ENCODE results near the gene KRT84. TPM values are rescaled to one million over a fixed set of nuclear protein-coding genes. Genes with fewer than 3 reads are reported as not detected.

Gene KRT84
- total and polyA plus RNA-seq, 10 of the 15 experiments (the other 5 are each of a cell fraction or from before 2014, with no cell fraction given): not detected

DNA sequence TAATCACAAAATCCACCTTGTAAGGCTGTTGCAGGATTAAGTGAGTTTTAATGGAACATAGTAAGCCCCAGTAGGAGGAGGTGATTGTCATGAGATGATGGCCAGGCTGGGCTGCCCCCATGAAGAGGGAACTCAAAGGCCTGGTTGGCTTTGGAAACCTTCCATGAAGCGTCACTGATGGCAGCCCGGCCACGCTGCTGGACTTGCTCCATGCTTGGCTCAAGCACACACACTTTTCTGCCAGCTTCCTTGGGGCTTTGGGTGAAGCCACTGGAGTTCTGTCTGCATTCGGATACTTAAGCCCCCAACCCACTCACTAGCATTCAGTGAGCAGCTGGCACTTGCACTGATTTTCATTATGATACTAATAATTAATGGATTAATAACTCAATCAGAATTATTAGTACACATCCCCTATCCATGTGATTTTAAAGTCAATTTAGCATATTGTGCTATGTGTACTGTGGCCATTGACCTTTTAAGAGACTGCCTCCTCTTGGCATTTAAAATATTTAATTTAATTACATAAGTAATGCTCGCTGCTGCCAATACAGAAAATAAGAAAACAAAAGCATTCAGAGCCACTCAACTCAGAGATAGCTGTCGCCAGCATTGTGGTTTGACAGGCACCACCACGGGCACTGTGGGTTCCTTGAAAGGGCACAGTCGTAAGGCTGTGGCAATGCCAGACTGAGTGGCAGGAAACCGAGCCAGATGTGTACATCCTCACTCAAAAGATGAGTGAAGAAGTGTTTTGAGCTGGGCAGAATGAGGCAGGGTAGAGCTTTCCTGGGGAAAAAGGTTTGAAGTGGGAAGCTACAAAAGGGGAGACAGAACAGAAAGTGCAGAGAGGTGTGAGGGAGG, 34.0 kb downstream of the KRT84 start:
- CTCF ChIA-PET: interaction anchor here (1.1 to 1.8 kb wide), 2 partner anchors 10 to 14 kb away, joined by 3 to 8 read pairs; no protein-coding TSS in a partner anchor
- in situ Hi-C loops (cut with MboI): no loop called here

More for the DNA sequence above, 34.0 kb downstream of the KRT84 start:
- Histone ChIP-seq H3K79me2 (ENCODE audit: control insufficient read depth, insufficient read depth, low read length) (no peaks in the 10 kb centered on the region), H3K27ac (ENCODE audit: control insufficient read depth, insufficient read depth) (no peak overlapping the region), H3K4me2 (ENCODE audit: control insufficient read depth, insufficient read depth) (no peak overlapping the region), H3K9ac (ENCODE audit: control insufficient read depth, insufficient read depth, low read length) (no peak overlapping the region), H4K20me1 (ENCODE audit: control insufficient read depth, insufficient read depth) (no peaks in the 10 kb centered on the region), H3K4me1 (ENCODE audit: control insufficient read depth, insufficient read depth, low read length) (no peaks in the 10 kb centered on the region), H3K9me3 (replicated peaks; ENCODE audit: control insufficient read depth, insufficient read depth, low read length) (no peaks in the 10 kb centered on the region), H3K36me3 (ENCODE audit: control insufficient read depth in 2 of 2, insufficient read depth in 2 of 2, low read length in 1 of 2) (no peaks in the 10 kb centered on the region), H3K4me3 (no peak overlapping the region), H2AFZ (ENCODE audit: control insufficient read depth, low read depth, low read length) (no peak overlapping the region), H3K27me3 (replicated peaks in 1 of 2; ENCODE audit: control insufficient read depth in 2 of 2, insufficient read depth in 2 of 2, low read length in 1 of 2) (peaks cover 0 to 3% of the 10 kb centered on the region in 2 experiments; a peak in 1 of 4 replicates)
- BruUV-seq (replicated peaks): no TSS peak
- ChIA-PET POLR2A (no interaction called here), SMC1A (ENCODE audit: uncharacterized antibody, unreplicated experiment) (no interaction called here), RAD21 (ENCODE audit: unreplicated experiment) (no interaction called here)
- TF ChIP-seq CHD4 (IDR thresholded peaks at IDR 0.05) (no peak), RB1 (IDR thresholded peaks at IDR 0.05; ENCODE audit: borderline replicate concordance) (no peak), GABPA (IDR thresholded peaks at IDR 0.05; ENCODE audit: low read depth) (no peak), LARP7 (IDR thresholded peaks at IDR 0.05) (no peak), BCL3 (IDR thresholded peaks at IDR 0.05; ENCODE audit: borderline replicate concordance, insufficient read depth, low read depth, low read length, poor library complexity, severe bottlenecking) (no peak), JUNB (IDR thresholded peaks at IDR 0.05) (no peak), SMAD5 (IDR thresholded peaks at IDR 0.05; ENCODE audit: low read depth) (no peak), TBL1XR1 (IDR thresholded peaks at IDR 0.05; ENCODE audit: low read depth, low read length) (no peak), BHLHE40 (IDR thresholded peaks at IDR 0.05; ENCODE audit: borderline replicate concordance in 1 of 2, low read depth in 2 of 2, low read length in 1 of 2) (no peak), CBFB (IDR thresholded peaks at IDR 0.05; ENCODE audit: low read depth) (no peak), PAX8 (IDR thresholded peaks at IDR 0.05) (no peak), NFYB (IDR thresholded peaks at IDR 0.05; ENCODE audit: insufficient read depth, low read depth, low read length) (no peak), NR2C1 (IDR thresholded peaks at IDR 0.05) (no peak), STAT3 (IDR thresholded peaks at IDR 0.05; ENCODE audit: low read depth, low read length) (no peak), KLF5 (IDR thresholded peaks at IDR 0.05; ENCODE audit: partially characterized antibody) (no peak), ZNF24 (IDR thresholded peaks at IDR 0.05) (no peak), RCOR1 (conservative IDR thresholded peaks at IDR 0.05; ENCODE audit: low read depth, low read length) (no peak)
- intact Hi-C loops (cut with micrococcal nuclease; ENCODE audit: unreplicated experiment): no loop called here
- DNase-seq (ENCODE audit: low read depth, low spot score) (no peak), FAIRE-seq (no peak), ATAC-seq (no peak)
- 16% methylated on average over 9 of the region's 9 CpGs for WGBS (ENCODE audit: insufficient coverage, insufficient replicate concordance, low lambda C conversion rate, missing lambda C conversion rate)

Data from GM12878 (cell line).